NCI-H226 (cell line): ENCODE results near the gene RINL.
A peak's percentile ranks its signal among the peaks of the same experiment; 100 is the strongest.
"Not testable (repeated sequence)": the region's sequence is repeated elsewhere in the genome, so short reads cannot be mapped to it uniquely, and the experiment has no call there.

Experiments used
- DNase-seq: peaks from one replicate; pipeline ENCODE4 v3.0.0-alpha.2; 2015

Gene RINL

DNA sequence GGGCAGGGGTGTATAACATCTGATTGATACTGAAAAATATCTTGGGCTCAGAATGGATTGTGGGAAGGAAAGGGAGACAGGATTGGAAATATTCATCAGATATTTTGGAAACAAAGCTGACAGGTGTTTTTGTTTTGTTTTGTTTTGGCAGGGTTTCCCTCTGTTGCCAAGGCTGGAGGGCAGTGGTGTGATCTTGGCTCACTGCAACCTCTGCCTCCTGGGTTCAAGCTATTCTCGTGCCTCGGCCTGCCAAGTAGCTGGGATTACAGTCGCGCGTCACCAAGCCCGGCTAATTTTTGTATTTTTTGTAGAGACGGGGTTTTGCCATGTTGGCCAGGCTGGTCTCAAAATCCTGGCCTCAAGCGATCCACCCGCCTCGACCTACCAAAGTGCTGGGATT is 4.7 kb downstream of the RINL start:
- not testable (repeated sequence) for DNase-seq

GRCh38 chr19:38870612-38871011 is 7.5 kb downstream of the RINL start:
- DNase-seq, result no peak

DNA sequence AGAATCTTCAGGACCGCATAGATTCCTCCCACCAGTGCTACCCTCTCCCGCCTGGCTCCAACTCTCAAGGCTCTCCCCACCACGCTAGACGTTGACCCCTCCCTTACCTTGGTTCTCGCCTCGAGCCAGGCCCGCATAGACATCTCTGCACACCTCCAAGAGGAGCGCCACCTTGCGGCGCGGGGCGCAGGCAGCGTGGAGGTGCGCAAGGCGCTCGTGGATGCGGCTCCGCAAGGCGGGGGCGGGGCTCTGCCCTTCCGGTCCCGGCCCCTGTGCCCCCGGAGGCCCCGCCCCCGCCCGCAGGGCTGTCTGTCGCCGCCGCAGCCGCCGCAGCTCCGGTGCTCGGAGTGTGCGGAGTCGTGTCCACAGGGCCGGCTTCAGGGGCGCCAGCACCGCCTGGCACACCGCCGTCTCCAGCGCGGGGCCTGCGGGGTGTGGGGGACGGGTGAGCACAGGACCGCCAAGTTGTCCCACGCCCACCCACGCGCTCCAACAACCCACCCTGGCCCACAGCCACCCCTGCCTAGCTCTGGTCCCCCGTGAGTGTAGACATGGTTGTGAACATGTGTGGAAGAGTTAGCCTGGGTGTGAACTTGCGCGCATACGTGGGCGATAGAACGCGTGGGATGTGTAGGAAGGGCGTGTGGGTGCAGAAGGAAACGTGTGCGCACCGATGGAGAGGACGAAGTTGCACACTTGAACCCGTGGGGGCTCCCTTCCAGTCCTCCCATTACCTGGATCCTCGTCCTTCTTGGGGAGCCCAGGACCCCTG is 8.1 kb downstream of the RINL start:
- no peak for DNase-seq

- no peak for DNase-seq
These were observed 8.8 kb downstream of the RINL start for GRCh38 chr19:38869160-38869835.

DNA sequence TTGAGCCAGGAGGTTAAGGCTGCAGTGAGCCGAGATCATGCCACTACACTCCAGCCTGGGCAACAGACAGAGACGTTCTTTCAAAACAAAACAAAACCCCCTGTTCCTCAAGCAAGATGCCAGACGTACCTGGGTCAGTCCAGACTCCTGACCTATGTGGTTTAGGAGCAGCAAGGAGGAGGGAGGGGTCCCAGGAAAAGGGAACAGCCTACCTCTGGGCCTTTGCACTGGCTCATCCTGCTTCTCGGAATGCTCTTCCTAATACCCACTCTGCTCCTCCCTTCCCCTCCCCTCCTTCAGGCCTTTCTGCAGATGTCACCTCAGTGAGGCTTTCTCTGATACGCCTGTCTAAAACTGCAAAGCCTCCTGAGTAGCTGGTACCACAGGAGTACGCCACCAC is 9.5 kb downstream of the RINL start:
- DNase-seq, result no peak

- DNase-seq, result no peak
These were observed 10.8 kb downstream of the RINL start for GRCh38 chr19:38867171-38867780.

GRCh38 chr19:38862321-38863059 is 15.6 kb downstream of the RINL start:
- no peak for DNase-seq

- DNase-seq, result no peak
These were observed 16.7 kb downstream of the RINL start for GRCh38 chr19:38861368-38861767.

DNA sequence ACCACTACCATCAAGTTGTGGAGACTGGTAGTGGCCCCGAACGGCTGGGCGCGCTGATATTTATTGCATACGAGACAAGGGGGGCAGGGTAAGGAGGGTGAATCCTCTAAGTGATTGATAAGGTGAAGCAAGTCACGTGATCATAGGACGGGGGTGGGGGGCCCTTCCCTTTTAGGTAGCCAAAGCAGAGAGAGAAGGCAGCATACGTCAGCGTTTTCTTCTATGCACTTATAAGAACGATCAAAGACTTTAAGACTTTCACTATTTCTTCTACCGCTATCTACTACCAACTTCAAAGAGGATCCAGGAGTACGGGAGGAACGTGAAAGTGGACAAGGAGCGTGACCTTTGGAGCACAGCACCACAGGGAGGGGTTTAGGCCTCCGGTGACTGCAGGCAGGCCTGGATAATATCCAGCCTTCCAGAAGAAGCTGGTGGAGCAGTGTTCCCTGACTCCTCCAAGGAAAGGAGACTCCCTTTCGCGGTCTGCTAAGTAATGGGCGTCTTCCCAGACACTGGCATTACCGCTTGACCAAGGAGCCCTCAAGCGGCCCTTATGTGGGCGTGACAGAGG is 18.4 kb downstream of the RINL start:
- not testable (repeated sequence) for DNase-seq

GRCh38 chr19:38856813-38857212 is 21.3 kb downstream of the RINL start:
- DNase-seq, result no peak

GRCh38 chr19:38855751-38856150 is 22.3 kb downstream of the RINL start:
- not testable (repeated sequence) for DNase-seq

GRCh38 chr19:38854961-38855360 is 23.1 kb downstream of the RINL start:
- DNase-seq, result not testable (repeated sequence)

DNA sequence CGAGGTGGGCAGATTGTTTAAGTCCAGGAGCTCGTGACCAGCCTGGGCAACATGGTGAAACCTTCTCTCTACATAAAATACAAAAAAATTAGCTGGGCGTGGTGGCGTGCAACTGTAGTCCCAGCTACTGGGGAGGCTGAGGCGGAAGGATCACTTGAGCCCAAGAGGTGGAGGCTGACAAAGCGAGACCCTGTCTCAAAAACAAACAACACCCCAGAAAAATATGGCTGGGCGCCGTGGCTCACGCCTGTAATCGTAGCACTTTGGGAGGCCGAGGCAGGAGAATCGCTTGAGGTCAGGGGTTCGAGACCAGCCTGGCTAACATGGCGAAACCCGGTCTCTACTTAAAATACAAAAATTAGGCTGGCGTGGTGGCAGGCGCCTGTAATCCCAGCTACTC is 24.9 kb downstream of the RINL start:
- no peak for DNase-seq

- no peak for DNase-seq
These were observed 25.6 kb downstream of the RINL start for GRCh38 chr19:38852231-38853044.

GRCh38 chr19:38851622-38852230 is 26.3 kb downstream of the RINL start:
- DNase-seq, result peak; percentile 82

DNA sequence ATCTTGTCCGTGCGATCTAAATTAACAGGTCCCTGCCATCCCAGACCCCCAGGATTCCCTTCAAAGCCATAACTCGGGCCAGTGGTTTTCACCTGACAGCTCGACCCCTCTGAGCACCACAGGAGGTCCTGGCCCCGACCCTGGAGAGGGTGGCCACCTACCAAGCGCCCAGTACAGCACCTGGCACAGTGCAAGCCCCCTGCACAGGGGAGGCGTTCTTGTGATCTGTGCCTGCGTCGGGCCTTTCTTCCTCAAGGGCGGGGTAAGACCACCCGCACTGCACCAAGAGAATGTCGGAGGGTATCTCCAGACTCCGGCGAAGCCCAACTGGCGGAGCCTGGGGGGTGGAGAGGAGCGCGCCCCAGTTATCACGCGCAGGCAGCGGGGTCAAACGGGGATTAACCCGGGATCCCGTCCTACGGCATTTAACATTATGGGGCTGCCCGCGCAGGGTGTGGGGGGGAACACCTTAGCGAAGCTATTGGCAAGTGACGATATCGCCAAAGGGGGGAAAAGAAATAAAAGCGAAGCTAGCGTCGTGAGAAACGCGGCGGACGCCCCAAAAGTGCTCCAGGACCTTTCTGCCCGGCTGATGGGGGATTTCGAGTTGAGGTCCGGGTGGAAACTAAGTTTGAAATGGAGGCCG is 27.0 kb downstream of the RINL start:
- DNase-seq, result no peak

GRCh38 chr19:38850436-38850975 is 27.6 kb downstream of the RINL start:
- DNase-seq, result peak; percentile 100

- no peak for DNase-seq
These were observed 28.1 kb downstream of the RINL start, which contains the start of gene HNRNPL for GRCh38 chr19:38849860-38850435. Gene HNRNPL, minus strand, starts transcription at chr19:38849986. Its CDS starts 20 bp downstream, at chr19:38849966.

DNA sequence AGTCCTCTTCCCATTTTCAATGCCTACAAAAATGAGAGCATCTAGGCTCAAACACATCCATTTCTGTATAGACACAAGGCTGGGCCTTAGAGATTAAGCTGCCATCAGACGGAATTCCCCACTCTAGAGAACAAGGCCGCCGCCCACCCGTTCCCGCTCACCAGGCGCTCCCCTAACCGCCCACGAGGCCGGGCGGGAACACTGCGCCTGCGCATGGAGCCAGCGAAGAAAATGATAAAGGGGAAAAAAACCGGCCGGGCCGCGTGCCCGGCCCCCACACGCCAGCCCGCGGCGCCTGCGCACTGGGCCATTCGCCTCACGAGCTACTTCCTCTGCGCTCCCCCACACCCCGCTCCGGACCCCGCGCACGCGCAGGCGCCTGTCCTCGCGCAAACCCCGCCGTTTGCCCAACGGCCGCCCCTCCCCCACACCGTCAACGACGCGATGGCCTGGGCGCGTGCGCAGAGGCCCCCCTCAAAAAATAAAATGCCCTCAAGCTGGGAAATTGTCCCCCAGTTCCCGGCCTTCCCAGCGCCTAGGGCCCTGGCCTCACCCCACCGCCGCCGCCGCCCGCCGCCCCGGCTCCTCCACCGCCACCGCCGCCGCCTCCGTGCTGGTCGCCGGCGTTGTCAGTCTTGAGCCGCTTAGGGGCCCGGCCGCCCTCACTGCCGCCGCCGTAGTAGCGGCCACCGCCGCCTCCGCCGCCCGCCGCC is 28.8 kb downstream of the RINL start:
- peak; percentile 87 for DNase-seq
